Left colon (tissue), 2 donors: ENCODE results near the gene P4HA1. TPM values are rescaled to one million over a fixed set of nuclear protein-coding genes. Genes with fewer than 3 reads are reported as not detected.

ENCODE experiments used
- ATAC-seq: fragments of 200-7000 bp; cut with Tn5 transposase; one replicate; pipeline ENCODE4 v1.9.1; 2020; ENCODE audit warnings: mild to moderate bottlenecking, moderate library complexity
- DNase-seq, 2 donors: peaks; one replicate each; pipeline ENCODE4 v3.0.0-alpha.2; 2020
- intact Hi-C, 2 donors: fragments of 100-400 bp; cut with DNase I in 1 of 2; cut with micrococcal nuclease in 1 of 2; formaldehyde crosslinking; loops; one replicate each; pipeline versions ENCODE4 v1.11.2 to v1.14.0; 2022; cut with DNase I, micrococcal nuclease
- total RNA-seq, 2 donors: library from RNA; stranded (reverse); fragmentation: NEBNext Ultra II Directional; extraction: Animal tissue kit (Norgen Biotek cat#: 25700); gene quantifications; one replicate each; pipeline ENCODE4 v1.2.1, GENCODE V29; 2021
- donor health status: DM: no; HTN: no; CAD: no.
- donor health status: DM: yes; HTN: yes; CAD: no.

The P4HA1 gene
- total RNA-seq, 2 donors from 2014 or later = 14.1 to 33.3 TPM

GRCh38 chr10:73096041-73096448, 621 bp downstream of the P4HA1 start:
- DNase-seq (peak; percentile 62 to 78), ATAC-seq (peak; percentile 60)
- intact Hi-C loops = no loop called here

DNA sequence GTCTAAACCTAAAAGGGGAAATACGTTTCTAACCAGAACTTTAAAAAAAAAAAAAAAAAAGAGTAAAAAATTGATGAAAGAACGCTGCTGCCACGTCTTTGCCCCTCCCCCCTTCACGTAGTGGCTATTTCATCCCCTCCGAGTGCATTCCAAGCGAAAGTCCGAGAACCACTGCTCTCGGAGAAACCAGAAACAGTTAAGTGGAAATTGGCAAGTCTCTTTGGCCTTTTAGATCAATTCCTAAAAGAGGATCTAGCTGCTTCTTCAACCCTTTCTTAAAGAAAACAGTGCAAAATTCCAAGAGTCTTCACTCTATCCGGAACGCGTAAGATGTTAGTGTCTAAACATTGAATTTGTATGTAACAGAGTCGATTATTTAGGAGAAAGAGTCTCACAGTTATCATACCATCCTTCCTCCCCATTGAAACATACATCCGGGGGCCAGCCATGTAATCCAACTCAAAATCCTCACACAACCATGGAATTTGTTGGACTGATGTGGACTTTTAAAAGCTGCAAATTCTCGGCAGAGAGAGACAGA, 1.1 kb downstream of the P4HA1 start:
- DNase-seq = peak; percentile 61 to 65
- ATAC-seq = no peak
- intact Hi-C loops = no loop called here

DNA sequence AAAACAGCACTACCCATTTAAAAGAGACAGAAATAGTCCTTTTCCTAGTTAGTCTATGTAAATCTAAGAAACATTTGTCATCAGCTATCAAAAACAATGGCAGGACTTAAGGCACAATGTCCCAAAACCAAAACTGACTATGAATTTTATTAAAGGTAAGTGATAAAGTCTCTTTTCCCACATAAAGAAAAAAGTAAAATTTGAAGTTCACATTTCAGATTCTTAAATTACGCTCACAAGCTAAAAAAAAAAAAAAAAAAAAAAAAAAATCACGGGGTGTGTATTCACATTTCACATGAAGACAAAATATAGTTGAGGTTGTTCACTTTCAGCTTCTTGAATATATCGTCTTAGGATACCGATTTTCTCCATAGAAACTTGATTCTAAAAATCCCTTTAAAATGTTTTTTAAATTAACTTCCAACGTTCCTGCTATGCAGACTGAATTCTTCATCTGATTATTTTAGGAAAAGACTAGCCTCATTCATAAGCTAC, 1.6 kb downstream of the P4HA1 start:
- no peak for ATAC-seq
- intact Hi-C loops = no loop called here
- no peak for DNase-seq

DNA sequence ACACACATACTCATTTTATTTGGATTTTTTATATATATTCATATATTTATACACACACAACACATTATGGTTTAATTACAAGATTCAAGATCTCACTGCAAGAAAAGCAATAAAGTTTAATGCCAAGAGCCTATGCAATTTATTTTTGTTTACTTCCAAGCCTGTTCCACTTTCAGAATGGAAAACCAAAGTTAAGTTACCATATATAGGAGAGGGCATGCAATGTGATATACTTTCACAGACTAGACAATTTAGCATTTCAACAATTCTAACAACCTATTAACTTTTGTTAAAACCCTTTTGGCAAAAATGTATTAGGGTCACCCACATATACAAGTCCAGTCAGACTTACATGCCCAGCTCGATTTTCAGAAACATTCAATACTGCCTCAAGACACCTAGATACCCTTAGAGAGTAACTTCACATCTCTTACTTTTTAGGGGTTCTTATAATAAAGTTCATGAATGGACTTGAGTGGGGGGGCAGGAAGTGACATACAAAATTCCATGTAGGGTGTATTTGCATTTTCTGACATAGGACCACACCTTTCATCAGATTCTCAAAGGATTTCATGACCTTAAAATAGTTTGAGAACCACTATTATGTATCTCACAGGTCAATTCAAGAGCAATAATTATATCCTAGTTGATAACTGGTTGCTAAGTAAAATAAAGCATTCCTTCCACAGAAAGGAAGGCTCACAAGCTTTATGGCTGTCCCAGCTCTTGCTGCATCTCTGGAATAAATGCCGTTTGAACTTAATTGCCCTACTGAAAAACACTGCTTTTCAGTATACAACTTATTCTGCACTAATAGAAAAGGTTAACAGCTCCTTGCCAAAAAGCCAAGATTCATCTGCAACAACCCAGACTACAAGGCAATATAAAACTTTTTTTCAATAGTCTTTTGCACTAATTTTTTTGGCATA, 2.5 kb downstream of the P4HA1 start:
- intact Hi-C loops = no loop called here
- ATAC-seq (no peak), DNase-seq (no peak)

- DNase-seq (no peak), ATAC-seq (no peak)
- intact Hi-C loops = no loop called here
Observed at GRCh38 chr10:73092830-73093229, 3.8 kb downstream of the P4HA1 start.

- DNase-seq = no peak
- no peak for ATAC-seq
- intact Hi-C loops = no loop called here
Observed at GRCh38 chr10:73088304-73088703, 8.4 kb downstream of the P4HA1 start.

- no peak for DNase-seq
- intact Hi-C loops = no loop called here
- ATAC-seq = peak; percentile 39
Observed at GRCh38 chr10:73086816-73087215, 9.8 kb downstream of the P4HA1 start.

DNA sequence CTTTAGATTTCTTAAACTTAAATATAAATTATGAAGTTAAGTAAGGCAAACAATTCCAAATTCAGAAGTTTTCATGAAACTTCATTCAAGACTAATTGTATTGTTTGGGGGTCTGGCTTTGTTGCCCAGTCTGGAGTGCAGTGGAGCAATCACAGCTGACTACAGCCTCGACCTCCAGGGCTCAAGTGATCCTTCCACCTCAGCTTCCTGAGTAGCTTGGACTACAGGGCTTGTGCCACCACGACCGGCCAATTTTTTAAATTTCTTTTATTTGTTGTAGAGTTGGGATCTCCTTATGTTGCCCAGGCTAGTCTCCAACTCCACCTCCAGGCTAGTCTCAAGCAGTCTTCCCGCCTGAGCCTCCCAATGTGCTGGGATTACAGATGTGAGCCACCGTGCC, 12.5 kb downstream of the P4HA1 start:
- no peak for ATAC-seq
- DNase-seq = no peak
- intact Hi-C loops = no loop called here

DNA sequence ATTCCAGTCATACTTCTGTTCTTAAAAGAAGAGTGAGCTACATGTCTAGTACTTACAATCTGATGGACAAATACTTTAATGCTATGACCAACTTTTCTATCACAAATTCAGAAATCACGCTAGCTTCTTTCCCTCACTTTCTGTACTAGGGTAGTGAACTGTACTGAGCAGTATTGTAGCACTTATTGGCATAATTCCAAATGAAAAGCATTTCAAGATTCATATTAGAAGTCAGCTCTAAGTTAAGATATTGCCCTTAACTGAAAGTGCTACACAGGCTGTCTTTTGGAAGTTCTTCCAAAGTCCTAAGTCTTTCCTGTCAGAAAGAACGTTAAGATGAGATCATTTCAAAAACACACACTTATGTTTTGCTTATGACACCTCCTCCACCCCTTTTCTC, 13.4 kb downstream of the P4HA1 start:
- no peak for DNase-seq
- ATAC-seq = no peak
- intact Hi-C loops = no loop called here

GRCh38 chr10:73079779-73080541, 16.7 kb downstream of the P4HA1 start:
- no peak for DNase-seq
- intact Hi-C loops = no loop called here
- peak; percentile 82 for ATAC-seq

DNA sequence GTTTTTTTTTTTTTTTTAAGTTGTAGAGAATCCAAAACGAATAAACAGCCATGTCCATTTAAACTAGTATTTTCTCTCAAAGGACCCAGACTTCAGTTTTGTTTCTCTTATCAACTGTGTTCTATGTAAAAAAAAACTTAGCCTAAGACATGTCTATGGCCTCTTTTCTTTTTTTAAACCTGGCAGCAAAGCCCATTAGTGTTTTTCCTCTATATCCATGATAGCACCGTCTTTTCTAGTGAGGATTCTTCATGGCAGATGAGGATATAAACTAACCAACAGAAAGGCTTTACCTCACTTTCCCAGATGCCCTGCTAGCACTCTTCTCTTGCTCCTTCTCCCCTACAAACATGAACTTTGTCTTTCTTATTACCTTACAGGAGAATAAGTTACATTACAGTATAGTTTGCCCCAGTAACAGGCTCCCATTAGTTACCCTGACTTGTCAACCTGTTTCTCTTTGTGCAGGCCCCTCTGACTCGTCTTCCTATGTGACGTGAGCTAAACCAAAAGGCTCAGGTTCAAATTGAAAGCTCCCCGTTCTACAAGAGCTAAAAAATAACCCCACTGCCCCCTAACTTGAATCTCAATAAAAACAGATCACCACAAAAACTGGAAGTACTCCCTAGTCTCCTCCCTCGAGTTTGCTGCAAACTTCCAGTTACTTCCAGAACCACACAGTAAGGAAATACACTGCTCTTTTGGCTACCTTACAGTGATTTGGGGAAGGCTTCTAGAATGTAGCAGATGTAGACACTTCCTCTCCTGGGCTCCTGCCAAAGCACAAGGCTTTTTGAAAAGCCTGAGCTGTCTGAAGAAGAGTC, 20.1 kb downstream of the P4HA1 start:
- intact Hi-C loops = no loop called here
- ATAC-seq (peak; percentile 48), DNase-seq (peak; percentile 17 to 42)

DNA sequence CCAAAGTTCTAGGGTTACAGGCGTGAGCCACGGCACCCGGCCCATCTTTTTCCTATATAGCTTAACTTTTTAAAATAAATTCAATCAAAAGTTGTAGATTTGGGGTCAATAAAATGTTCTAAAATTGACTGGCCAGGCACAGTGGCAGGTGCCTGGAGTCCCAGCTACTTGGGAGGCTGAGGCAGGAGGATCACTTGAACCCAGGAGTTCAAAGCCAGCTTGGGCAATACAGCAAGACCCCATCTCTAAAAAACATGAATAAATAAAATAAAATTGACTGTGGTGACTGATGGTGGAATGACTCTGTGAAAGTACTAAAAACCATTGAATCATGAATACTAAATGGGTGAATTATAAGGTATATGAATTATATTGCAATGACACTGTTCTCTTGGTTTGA, 20.8 kb downstream of the P4HA1 start:
- DNase-seq (no peak), ATAC-seq (no peak)
- intact Hi-C loops = no loop called here

GRCh38 chr10:73073627-73074026, 23.0 kb downstream of the P4HA1 start:
- ATAC-seq = no peak
- intact Hi-C loops = no loop called here
- no peak for DNase-seq

- intact Hi-C loops = loop anchor here in 1 of 2 donors (10.0 kb wide), 1 partner anchor 701 kb away; no protein-coding TSS in a partner anchor
- DNase-seq (no peak), ATAC-seq (no peak)
Observed at GRCh38 chr10:73065441-73065840, 31.2 kb downstream of the P4HA1 start.

- intact Hi-C loops = loop anchor here in 1 of 2 donors (10.0 kb wide), 1 partner anchor 697 kb away; no protein-coding TSS in a partner anchor
- DNase-seq (no peak), ATAC-seq (no peak)
Observed at GRCh38 chr10:73061743-73062142, 34.9 kb downstream of the P4HA1 start.

GRCh38 chr10:73060738-73061635, 35.7 kb downstream of the P4HA1 start:
- DNase-seq = no peak
- intact Hi-C loops = loop anchor here in 1 of 2 donors (10.0 kb wide), 1 partner anchor 696 kb away; no protein-coding TSS in a partner anchor
- peak; percentile 71 for ATAC-seq

DNA sequence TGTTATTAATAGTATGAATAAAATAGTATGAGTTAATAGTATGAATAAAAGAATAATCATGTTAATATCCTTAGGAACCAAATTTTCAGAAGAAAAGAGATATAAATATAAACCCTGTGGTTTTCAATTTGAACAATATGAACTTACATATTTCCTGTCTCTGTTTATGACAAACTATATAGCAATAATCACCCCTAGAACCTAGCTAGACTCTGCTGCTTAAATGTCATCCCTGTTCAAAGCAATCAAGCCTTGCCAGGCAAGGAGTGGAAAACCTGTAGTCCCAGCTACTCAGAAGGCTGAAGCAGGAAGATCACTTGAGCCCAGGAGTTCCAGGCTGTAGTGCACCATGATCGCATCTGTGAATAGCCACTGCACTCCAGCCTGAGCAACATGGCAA, 36.5 kb downstream of the P4HA1 start:
- intact Hi-C loops = loop anchor here in 1 of 2 donors (10.0 kb wide), 1 partner anchor 695 kb away; no protein-coding TSS in a partner anchor
- no peak for DNase-seq
- no peak for ATAC-seq
